NCI-H510A (cell line): ENCODE results near the gene LGALS13.
"Not testable (repeated sequence)": the region's sequence is repeated elsewhere in the genome, so short reads cannot be mapped to it uniquely, and the experiment has no call there.

Experiments used
- DNase-seq: peaks from one replicate; lab custom pipeline; 2025; lab: John Stamatoyannopoulos, UW

Gene LGALS13

DNA sequence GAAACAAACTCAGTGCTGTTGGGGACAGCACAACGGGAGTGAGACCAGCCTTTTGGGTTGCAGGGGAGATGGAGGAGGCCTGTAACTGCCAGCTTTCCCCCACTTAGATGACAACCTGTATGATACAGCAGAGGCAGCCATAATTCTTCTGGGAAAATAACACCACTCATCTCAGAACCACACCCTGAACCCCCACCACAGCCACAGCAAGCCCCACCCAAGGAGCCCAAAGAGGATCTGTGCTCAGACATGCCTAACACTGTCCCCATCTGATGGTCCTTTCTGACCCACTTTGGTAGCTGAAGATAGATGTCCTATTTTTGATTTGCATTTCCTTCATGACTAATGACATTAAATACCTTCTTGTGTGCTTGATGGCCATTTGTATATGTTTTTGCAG lies 15.4 kb downstream of the LGALS13 start:
- no peak for DNase-seq

DNA sequence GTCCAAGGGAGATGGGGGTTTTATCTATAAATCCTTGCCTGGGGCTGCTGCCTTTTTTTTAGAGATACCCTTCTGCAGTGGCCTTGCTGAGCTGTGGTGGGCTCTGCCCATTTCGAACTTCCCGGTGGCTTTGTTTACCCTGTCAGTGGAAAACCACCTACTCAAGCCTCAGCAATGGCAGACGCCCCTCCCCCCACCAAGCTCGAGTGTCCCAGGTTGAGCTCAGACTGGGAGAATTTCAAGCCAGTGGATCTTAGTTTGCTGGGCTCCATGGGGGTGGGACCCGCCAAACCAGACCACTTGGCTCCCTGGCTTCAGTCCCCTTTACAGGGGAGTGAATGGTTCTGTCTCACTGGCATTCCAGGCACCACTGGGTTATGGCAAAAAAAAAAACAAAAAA lies 21.6 kb downstream of the LGALS13 start:
- DNase-seq, result no peak

DNA sequence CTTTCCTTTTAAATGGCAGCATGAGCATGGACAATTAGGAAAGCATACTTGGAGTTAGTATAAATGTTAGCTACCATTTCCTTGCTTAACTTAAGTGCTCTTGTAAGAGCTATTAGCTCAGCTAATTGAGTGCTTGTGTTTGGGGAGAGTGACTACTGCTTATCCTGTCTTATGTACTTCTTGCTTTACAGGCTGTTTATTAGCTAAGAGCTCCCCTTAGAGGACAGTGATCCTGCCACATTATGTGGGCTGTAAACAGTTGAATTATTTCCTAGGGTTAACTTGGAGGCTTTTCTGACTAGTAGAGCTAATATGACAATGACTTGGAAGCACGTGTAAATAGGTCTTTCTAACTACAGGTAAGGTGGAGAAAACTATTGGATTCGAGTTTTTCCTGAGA lies 25.3 kb downstream of the LGALS13 start:
- not testable (repeated sequence) for DNase-seq

DNA sequence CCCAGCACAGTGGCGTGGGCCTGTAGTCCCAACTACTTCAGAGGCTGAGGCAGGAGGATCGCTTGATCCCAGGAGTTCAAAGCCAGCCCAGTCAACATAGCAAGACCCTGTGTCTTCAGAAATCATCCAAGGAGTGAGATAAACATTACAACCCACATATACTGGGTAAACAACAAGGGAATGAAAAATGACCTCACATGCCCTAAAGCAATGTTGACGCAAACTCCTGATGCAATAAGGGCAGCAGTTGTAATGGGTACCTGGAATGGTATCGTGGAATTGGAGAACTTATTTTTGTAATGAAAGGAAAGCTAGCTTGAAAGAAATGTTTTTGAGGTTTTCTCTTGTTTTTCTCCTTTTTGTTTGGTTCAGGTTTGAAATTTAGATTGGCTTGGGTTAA lies 28.9 kb downstream of the LGALS13 start:
- DNase-seq, result no peak

DNA sequence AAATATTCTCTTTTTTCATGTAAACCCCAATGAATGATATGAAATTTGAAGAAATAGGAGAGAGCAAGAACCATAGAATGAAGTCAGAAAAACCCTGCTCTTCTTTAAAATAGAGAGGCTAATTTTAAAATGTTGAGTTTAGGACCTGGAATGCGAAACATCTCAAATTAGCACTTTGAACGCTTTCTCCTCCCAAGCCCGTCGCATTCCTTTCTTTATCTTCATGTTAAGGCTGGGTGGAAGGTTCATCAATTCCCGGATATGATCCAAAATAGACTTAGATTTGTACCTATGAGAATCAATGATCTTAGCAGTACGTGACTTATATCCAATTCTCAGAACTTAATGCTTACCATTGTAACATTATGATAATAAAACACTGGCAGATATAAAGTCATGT lies 29.3 kb downstream of the LGALS13 start:
- no peak for DNase-seq

DNA sequence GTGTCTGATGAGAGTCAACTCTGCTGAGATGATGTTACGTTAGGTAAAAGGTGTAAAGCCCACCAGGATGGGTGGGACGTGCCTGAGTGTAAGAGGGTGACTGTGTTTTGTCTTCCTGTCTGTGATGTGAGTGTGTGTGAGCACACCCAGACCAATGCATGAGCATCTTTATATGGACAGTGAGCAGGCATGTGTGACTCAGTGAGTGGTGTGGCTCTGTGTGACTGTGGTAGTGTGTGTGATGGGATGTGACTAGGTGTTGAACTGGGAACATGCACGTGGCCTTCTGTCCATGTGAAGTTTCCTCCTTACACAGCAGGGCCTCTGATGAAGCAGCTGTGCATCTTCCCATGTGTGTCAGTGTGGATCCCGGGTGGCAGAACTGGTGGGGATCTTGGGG lies 35.6 kb downstream of the LGALS13 start:
- no peak for DNase-seq

DNA sequence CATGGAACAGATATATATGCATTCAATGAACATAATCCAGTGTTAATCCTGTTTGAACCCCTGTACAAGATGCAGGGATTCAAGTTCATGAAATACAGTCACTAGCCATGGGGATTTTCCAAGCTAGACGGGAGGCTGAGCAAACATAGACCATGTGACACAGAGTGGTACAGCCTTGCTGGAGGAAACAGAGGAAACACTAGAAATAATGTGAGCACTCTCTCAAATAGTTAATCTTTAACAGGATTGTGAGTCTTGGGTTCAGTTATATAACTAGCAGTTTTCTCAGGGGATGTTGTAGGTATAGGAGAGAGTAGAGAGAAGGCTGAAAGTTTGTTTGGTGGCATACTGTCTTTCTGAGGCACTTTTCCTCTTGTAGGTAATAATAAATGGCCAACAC lies 39.4 kb downstream of the LGALS13 start:
- no peak for DNase-seq

DNA sequence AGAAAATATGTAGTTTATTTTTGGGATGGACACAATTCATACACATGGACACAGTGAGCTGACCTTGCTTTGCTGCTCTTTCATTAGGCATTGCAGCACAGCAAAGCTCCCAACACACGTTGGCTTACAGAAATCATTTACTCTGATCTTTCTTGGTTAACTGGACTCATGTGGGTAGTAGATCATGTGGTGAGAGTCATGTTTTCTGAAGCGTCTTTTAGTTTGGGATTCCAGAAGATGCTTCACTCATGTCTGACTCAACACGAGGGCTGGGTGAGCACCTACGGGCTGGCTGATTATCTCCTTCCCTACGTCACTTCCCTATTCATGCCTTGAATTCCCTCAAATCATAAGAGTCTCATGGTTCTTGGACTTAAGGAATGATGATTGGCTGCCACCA lies 41.3 kb downstream of the LGALS13 start:
- DNase-seq, result no peak

DNA sequence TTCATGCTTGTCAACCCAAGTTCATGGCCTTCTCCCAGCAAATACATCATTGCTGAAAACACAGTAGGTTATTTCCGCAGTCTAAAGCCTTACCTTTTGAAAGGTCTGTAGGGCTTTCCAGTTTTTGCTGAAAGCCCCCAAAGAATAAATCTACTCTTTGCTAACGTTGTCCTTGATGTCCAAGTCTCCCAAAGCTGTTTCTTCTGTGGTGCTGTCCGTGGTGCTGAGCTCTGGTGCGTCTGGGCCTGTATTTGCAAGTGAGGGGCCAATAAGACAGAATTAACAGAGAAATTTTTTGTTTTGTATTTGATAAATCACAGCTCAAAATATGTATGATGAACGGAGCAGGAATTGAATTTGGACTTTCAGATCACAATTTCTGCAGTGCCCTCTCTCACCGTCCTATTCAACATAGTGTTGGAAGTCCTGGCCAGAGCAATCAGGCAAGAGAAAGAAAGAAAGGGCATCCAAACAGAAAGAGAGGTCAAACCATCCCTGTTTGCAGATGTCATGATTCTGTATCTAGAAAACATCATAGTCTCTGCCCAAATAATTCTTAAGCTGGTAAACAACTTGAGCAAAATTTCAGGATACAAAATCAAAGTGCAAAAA lies 43.6 kb downstream of the LGALS13 start:
- no peak for DNase-seq

DNA sequence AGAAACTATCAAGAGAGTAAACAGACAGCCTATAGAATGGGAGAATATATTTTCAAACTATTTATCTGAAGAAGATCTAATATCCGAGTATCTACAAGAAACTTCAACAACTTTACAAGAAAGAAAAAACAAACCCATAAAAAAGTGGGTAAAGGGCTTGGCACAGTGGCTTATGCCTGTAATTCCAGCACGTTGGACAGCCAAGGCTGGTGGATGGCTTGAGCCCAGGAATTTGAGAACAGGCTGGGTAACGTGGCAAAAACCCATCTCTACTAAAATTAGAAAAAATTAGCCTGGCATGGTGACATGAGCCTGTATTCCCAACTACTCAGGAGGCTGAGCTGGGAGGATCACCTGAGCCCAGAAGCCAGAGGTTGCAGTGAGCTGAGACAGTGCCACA lies 45.6 kb downstream of the LGALS13 start:
- DNase-seq, result no peak

DNA sequence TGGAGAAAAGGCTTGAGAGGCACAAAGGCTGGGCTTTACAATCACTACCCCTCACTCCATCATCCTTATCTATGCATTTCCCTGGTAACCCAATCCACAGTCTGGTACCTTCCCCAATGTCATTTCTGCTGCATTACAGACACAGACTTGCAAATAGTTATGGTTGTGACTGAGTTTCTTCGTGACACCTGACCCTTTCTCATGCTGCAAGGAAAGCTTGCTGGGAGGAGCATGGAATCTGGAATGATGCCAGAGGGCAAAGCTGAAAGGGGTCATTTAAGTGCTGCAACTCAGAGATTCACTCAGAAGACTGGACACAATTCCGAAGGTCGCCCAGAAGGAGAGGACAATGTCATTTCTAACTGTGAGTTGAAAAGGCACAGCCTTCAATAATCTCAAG lies 53.3 kb downstream of the LGALS13 start, which contains the start of gene LGALS16:
LGALS16 (plus strand) TSS at position 301 of the 400 bp plus-strand sequence; CDS start at position 350, 49 bp downstream.
- no peak for DNase-seq
